Stromal cell of bone marrow (primary cell): Measurements from ENCODE around the gene GARRE1.
"Not testable (repeated sequence)": the region's sequence is repeated elsewhere in the genome, so short reads cannot be mapped to it uniquely, and the experiment has no call there.

Experiments used
- DNase-seq: peaks from one replicate; pipeline ENCODE4 v3.0.0-alpha.2; 2012; ENCODE audit warnings: low read depth

GARRE1 gene

DNA sequence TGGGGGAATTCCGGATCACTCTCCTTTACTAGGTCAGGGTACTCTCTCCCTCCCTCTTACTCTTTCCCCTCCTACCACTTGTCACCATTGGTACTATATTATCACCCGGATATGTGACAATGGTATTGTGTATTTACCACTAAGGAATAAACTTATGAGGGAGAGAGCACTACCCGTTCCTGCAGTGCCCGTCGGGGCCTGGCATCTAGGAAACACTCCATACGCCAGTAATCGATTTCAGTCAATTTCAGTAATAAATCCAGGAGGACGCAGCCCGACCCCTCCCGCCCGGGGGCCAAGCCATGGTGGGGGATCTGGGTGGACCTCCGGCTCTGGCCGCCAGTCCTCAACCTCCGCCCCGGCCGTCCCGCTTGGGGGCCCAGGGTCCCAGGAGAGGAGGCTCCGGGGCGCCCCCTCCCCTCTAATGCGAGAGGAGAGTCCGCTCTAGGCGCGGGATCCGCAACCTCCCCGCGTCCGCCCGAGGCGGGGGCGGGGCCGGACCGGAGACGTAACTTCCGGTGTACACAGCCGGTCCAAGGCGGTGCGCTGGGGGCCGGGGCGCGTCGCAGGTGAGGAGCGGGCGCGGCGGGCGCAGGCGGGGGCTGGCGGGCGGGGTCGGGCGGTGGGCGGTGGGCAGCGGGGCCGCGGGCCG lies at the start of gene GARRE1:
TSS of gene GARRE1 (plus strand) at position 509 of the 652 bp plus-strand sequence. CDS start 45,920 bp downstream, outside the sequence.
- no peak for DNase-seq

DNA sequence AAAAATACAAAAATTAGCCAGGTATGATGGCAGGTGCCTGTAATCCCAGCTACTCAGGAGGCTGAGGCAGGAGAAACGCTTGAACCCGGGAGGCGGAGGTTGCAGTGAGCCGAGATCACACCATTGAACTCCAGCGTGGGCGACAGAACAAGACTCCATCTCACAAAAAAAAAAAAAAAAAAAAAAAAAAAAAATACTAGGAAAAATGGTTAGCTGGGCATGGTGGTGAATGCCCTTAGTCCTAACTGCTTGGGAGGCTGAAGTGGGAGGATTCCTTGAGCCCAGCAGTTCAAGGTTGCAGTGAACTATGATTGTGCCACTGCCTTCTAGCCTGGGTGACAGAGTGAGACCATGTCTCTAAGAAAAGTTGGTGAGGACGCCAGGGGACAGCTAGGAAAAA lies 49.0 kb upstream of the GARRE1 start:
- DNase-seq, result not testable (repeated sequence)

- no peak for DNase-seq
These were observed 46.0 kb upstream of the GARRE1 start for GRCh38 chr19:34208291-34208884.

- DNase-seq, result no peak
These were observed 44.6 kb upstream of the GARRE1 start for GRCh38 chr19:34209726-34210125.

GRCh38 chr19:34213283-34213682 lies 41.1 kb upstream of the GARRE1 start:
- no peak for DNase-seq

DNA sequence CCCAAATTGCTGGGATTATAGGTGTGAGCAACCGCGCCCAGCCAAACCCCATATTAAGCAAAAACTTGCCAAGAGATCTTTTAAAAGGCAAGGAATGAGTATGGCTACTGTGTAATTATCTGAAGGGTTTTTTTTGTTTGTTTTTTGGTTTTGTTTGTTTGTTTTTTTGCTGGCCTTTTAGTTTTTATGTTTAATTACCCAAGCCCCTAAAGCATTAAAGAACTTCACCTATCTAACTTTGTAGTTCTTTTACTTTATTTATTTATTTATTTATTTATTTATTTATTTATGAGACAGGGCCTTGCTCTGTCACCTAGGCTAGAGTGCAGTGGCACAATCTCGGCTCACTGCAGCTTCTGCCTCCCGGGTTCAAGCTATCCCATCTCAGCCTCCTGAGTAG lies 40.3 kb upstream of the GARRE1 start:
- no peak for DNase-seq

DNA sequence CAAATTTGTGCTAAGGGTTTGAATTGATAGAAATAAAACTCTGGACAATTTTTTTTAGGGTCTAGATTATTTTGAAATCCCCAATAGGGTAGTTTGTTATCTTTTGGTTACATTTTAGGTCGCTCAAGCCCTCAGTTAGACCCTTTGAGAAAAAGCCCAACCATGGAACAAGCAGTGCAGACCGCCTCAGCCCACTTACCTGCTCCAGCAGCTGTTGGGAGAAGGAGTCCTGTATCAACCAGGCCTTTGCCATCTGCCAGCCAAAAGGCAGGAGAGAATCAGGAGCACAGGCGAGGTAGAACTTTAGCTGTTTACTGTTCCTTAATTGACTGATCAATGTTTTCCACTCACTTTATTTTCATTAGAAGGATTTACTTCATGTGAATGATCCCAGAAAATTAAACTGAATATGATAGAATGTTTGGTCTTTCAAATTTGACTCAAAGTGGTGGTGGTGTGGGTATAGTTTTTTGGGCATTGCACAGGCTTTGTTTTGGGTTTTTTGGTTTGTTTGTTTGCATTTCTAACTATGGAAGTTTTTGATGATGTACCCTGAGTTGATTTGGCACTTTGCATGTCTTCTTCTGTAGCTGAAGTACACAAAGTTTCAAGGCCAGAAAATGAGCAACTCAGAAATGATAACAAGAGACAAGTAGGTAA lies 39.2 kb upstream of the GARRE1 start:
- no peak for DNase-seq

GRCh38 chr19:34215666-34216038 lies 38.7 kb upstream of the GARRE1 start:
- no peak for DNase-seq

- not testable (repeated sequence) for DNase-seq
These were observed 37.6 kb upstream of the GARRE1 start for GRCh38 chr19:34216745-34217219.

GRCh38 chr19:34217952-34218817 lies 36.2 kb upstream of the GARRE1 start:
- peak; percentile 83 for DNase-seq

DNA sequence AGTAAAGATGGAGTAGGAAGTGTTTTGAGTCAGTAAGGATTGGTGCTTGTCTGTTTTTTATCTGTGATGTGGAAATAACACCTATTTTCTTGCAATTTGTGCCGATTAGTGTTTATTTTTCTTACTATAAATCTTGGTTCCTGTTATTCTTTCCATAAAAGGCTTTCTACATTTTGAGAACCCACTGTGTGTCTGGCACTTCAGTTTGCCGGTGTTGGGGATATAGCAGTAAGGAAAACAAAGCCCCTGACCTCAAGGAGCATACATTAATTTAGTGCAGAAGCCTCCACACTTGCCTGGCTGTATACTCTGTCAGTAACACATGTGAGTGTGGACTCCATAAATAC lies 35.6 kb upstream of the GARRE1 start:
- DNase-seq, result no peak

- DNase-seq, result peak; percentile 40
These were observed 33.8 kb upstream of the GARRE1 start for GRCh38 chr19:34220472-34221063.

DNA sequence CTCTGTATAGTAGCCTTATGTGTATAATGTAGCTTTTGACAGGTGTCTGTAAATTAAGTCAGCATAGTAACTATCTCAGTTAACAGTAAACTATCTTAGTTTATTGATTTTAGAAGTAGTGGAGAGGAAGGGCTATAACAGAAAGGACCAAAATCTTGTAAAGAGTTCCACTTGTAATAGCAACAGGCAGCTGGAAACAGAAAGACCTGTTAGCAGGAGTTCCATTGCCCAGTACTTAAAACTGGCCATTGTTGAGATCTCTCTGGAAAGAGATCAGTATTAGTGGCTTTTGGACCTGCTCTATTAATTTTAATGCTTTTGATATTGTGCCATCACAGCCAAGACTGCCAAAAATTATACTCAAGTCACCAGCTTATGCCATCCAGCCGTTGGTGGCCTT lies 32.0 kb upstream of the GARRE1 start:
- no peak for DNase-seq

- peak; percentile 23 for DNase-seq
These were observed 29.2 kb upstream of the GARRE1 start for GRCh38 chr19:34224996-34225658.

- no peak for DNase-seq
These were observed 28.7 kb upstream of the GARRE1 start for GRCh38 chr19:34225659-34226015.

DNA sequence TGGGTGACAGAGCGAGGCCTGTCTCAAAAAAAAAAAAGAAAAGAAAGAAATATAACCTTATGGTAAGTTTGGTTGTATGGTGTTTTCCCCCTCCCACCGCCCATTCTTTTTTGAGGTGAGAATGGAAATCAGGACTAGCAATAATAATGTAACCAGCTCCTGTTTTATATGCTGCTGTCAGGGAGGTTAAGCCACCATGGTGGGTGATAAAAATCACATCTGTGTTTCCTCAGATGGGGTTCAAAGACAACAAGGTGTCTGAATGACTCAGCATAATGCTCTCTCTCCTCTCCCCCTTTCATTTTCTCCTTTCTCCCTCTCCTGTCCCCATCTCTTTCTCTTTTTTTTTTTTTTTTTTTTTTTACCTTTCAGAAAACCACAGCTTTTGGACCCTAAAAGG lies 28.3 kb upstream of the GARRE1 start:
- no peak for DNase-seq

GRCh38 chr19:34228347-34228746 lies 26.0 kb upstream of the GARRE1 start:
- peak; percentile 26 for DNase-seq

GRCh38 chr19:34228762-34229161 lies 25.6 kb upstream of the GARRE1 start:
- DNase-seq, result no peak

- no peak for DNase-seq
These were observed 24.6 kb upstream of the GARRE1 start for GRCh38 chr19:34229721-34230120.

DNA sequence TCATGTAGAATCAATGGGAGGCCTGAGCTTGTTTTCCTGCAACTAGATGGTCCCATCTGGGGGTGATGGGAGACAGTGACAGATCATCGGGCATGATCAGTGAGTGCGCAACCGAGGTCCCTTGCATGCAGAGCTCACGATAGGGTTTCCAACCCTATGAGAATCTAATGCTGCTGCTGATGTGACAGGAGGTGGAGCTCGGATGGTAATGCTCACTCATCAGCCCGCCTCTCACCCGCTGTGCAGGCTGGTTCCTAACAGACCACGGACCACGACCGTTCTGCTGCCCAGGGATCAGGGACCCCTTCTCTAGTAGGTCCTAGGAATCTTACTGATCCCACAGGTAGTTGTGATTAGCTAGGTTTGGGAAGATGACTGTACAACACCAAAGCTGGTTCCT lies 23.5 kb upstream of the GARRE1 start:
- DNase-seq, result no peak

DNA sequence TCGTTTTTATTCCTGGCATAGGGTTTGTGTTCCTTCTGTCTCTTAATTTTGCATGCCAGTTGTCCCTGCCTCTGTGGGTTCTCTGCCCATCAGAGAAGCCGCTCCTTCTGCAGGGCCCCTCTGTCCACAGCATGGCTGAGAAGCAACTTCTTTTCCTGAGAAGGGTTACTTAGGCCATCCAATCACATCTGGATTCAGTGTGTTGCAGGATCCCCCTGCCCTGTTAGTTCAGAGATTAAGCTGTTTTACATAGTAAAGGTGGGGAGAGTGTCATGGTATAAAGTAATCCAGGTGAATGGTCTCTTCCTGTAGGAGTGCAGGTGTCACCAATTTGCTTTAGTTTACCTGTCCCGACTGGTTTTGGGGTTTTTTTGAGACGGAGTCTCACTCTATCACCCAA lies 22.9 kb upstream of the GARRE1 start:
- no peak for DNase-seq
